Esophagus muscularis mucosa (tissue), 4 donors: ENCODE results near the gene GFAP. TPM values are rescaled to one million over a fixed set of nuclear protein-coding genes. Genes with fewer than 3 reads are reported as not detected.

Experiments used
- DNase-seq: peaks from one replicate; pipeline ENCODE4 v3.0.0-alpha.2; 2017; ENCODE audit errors: extremely low spot score
- H3K27ac ChIP-seq, 4 donors: fragments of 200-600 bp; sonication (generic); replicated peaks in 1 of 4; 1 replicate in 3 of 4; 2 replicates in 1 of 4; pipeline ENCODE4 v1.5.1; 2016 to 2019; ENCODE audit warnings: mild to moderate bottlenecking in 1 of 4
- H3K27me3 ChIP-seq, 4 donors: fragments of 200-600 bp; sonication (generic); one replicate each; pipeline versions ENCODE4 v1.5.1 to v1.6.0; 2016 to 2019
- H3K36me3 ChIP-seq, 4 donors: fragments of 200-600 bp; sonication (generic); one replicate each; pipeline ENCODE4 v1.5.1; 2016 to 2019
- H3K4me1 ChIP-seq, 4 donors: fragments of 200-600 bp; sonication (generic); one replicate each; pipeline ENCODE4 v1.5.1; 2016 to 2019
- H3K4me3 ChIP-seq, 4 donors: fragments of 200-600 bp; sonication (generic); 1 replicate in 2 of 4; 2 replicates in 2 of 4; pipeline ENCODE4 v1.5.1; 2016 to 2019; ENCODE audit warnings: mild to moderate bottlenecking in 4 of 4, moderate library complexity in 1 of 4
- H3K9me3 ChIP-seq, 4 donors: fragments of 200-600 bp; sonication (generic); 1 replicate in 3 of 4; 2 replicates in 1 of 4; pipeline ENCODE4 v1.5.1; 2016 to 2019
- CTCF ChIP-seq, 3 experiments: fragments of 200-600 bp in 2 of 3; fragments of 450-650 bp in 1 of 3; sonication (generic) in 2 of 3; IDR thresholded peaks; one replicate each; pipeline ENCODE4 v1.5.1; 2017 to 2019; ENCODE audit warnings: antibody characterized with exemption in 3 of 3, mild to moderate bottlenecking in 2 of 3, moderate library complexity in 1 of 3
- EP300 ChIP-seq: sonication (generic); formaldehyde crosslinking; IDR thresholded peaks from one replicate; pipeline ENCODE4 v1.6.1; 2017; ENCODE audit warnings: antibody characterized with exemption
- POLR2A ChIP-seq: fragments of 450-650 bp; IDR thresholded peaks from one replicate; pipeline ENCODE4 v1.6.1; 2017; ENCODE audit warnings: antibody characterized with exemption, moderate library complexity, mild to moderate bottlenecking, low read depth
- POLR2AphosphoS5 ChIP-seq, 2 donors: sonication (generic); formaldehyde crosslinking; IDR thresholded peaks; one replicate each; pipeline ENCODE4 v1.6.1; 2017; ENCODE audit warnings: antibody characterized with exemption in 2 of 2
- WGBS: methylation state at CpG from one replicate; pipeline ENCODE4 v1.1.5; 2018; 5-methylcytosine and 5-hydroxymethylcytosine counted together
- intact Hi-C: fragments of 100-400 bp; cut with DNase I; formaldehyde crosslinking; loops from one replicate; pipeline ENCODE4 v1.15.1; 2023
- total RNA-seq, 4 donors: library from RNA; depleted of rRNA; stranded (reverse); fragments of >200 nt; gene quantifications; one replicate each; pipeline versions ENCODE4 v1.1.0 to v1.2.1, GENCODE V29; 2016

Gene GFAP
- total RNA-seq, 4 donors from 2014 or later, result 1.2 to 2.8 TPM; not detected in 2

GRCh38 chr17:44906763-44907728 lies 8.3 kb downstream of the GFAP start:
- Histone ChIP-seq H3K4me1 (peaks cover 9 to 11% (median 9%) of the 10 kb centered on the region in 4 donors), H3K36me3 (no peaks in the 10 kb centered on the region), H3K27me3 (peaks cover 0 to 12% (median 3%) of the 10 kb centered on the region in 4 donors), H3K27ac (no peak overlapping the region), H3K4me3 (no peak overlapping the region), H3K9me3 (no peaks in the 10 kb centered on the region)
- no peak for TF ChIP-seq CTCF (IDR thresholded peaks at IDR 0.05)
- TF ChIP-seq POLR2A, result no peak
- no peak for TF ChIP-seq EP300
- TF ChIP-seq POLR2AphosphoS5 (IDR thresholded peaks at IDR 0.05), result no peak
- intact Hi-C loops, result no loop called here
- WGBS, result 76% methylated on average over 10 of the region's 18 CpGs
- no peak for DNase-seq

GRCh38 chr17:44906010-44906646 lies 9.2 kb downstream of the GFAP start:
- Histone ChIP-seq H3K27me3 (peaks cover 0 to 5% (median 0%) of the 10 kb centered on the region in 4 donors), H3K27ac (no peak overlapping the region), H3K9me3 (no peaks in the 10 kb centered on the region), H3K4me1 (peaks cover 3 to 7% (median 4%) of the 10 kb centered on the region in 4 donors), H3K36me3 (no peaks in the 10 kb centered on the region), H3K4me3 (no peak overlapping the region)
- intact Hi-C loops, result no loop called here
- no peak for DNase-seq
- TF ChIP-seq EP300 (no peak), CTCF (IDR thresholded peaks at IDR 0.05) (no peak), POLR2A (no peak), POLR2AphosphoS5 (IDR thresholded peaks at IDR 0.05) (no peak)
- 70% methylated on average over 8 of the region's 10 CpGs for WGBS

GRCh38 chr17:44905006-44906000 lies 10.0 kb downstream of the GFAP start:
- 77% methylated on average over 8 of the region's 9 CpGs for WGBS
- TF ChIP-seq POLR2A, result no peak
- no peak for TF ChIP-seq POLR2AphosphoS5 (IDR thresholded peaks at IDR 0.05)
- TF ChIP-seq CTCF (IDR thresholded peaks at IDR 0.05), result no peak
- no peak for TF ChIP-seq EP300
- Histone ChIP-seq H3K27me3 (peaks cover 0 to 4% (median 0%) of the 10 kb centered on the region in 4 donors), H3K4me1 (peaks cover 3 to 13% (median 10%) of the 10 kb centered on the region in 4 donors), H3K27ac (no peak overlapping the region), H3K4me3 (no peak overlapping the region), H3K36me3 (no peaks in the 10 kb centered on the region), H3K9me3 (no peaks in the 10 kb centered on the region)
- no peak for DNase-seq
- intact Hi-C loops, result no loop called here
